GM18873 (cell line): ENCODE data around the gene CCR3.

Experiments used
- ATAC-seq: cut with Tn5 transposase; IDR thresholded peaks from one replicate; pipeline ENCODE4 v1.9.1; 2021; ENCODE audit warnings: mild to moderate bottlenecking, moderate library complexity, moderate number of reproducible peaks; ENCODE audit not compliant: unreplicated experiment, low FRiP score

The CCR3 gene

DNA sequence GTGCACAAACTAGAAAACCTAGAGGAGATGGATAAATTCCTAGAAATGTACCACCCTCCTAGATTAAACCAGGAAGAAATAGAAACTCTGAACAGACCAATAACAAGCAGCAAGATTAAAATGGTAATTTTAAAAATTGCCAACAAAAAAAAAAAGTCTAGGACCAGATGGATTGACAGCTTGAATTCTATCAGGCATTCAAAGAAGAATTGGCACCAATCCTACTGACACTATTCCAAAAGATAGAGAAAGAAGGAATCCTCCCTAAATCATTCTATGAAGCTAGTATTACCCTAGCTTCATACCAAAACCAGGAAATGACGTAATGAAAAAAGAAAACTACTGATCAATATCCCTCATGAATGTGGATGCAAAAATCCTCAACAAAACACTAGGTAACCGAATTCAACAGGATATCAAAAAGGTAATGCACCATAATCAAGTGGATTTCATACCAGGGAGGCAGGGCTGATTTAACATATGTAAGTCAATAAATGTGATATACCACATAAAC, 24.0 kb upstream of the CCR3 start:
- ATAC-seq, result no peak

DNA sequence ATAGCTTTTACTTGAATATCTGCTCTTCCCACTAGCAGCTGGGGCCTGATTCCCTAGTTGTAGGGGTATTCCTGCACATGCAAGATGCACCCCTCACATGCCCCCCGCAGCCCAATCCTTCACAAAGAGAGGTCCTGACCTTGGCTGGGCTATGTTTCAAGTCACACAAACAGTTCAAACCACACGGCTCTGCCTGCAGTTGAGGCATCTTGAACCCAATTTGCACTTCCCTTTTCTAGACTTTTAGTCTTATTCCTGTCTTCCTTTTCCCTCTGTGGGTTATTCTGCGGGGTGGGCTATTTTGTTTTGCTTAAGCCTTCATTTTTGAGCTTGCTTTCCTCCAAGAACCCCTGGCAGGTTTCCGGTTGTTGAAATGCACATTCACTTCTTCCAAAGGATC, 20.9 kb upstream of the CCR3 start:
- no peak for ATAC-seq

GRCh38 chr3:46221938-46222337, 20.3 kb upstream of the CCR3 start:
- ATAC-seq, result no peak

DNA sequence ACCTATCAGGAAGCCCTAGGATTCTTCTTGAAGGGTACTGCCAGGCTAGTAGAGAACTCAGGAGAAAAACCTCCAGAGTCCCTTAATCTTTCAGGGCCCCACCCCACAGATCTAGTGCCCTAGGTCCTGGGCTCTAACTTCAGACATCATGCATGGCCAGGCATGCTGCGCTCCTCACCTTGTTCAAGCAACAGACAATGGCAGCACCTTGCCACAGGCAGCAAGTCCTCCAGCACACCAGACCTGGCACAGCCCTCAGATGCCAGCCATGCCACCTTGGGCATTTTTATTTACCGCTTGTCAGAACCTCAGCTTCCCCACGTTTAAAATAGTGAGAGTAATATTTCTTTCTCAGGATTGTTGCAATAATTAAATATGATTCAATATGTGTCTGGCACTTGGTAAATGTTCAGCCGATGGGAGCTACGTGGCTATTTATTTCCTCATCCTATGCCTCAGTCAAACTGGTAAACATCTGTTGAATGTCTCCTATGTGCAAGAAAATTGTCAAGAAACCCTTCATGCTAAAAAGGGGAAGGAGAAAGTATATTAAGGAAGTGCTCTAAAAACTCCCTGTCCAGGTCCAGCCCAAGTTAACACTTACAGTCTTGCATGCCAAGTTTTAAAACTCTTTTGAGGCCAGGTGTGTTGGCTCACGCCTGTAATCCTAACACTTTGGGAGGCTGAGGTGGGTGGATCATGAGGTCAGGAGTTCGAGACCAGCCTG, 19.7 kb upstream of the CCR3 start:
- no peak for ATAC-seq

- no peak for ATAC-seq
Measured at GRCh38 chr3:46228260-46229242, 13.7 kb upstream of the CCR3 start.

- no peak for ATAC-seq
Measured at GRCh38 chr3:46231323-46231722, 10.9 kb upstream of the CCR3 start.

GRCh38 chr3:46233194-46233593, 9.1 kb upstream of the CCR3 start:
- ATAC-seq, result no peak

DNA sequence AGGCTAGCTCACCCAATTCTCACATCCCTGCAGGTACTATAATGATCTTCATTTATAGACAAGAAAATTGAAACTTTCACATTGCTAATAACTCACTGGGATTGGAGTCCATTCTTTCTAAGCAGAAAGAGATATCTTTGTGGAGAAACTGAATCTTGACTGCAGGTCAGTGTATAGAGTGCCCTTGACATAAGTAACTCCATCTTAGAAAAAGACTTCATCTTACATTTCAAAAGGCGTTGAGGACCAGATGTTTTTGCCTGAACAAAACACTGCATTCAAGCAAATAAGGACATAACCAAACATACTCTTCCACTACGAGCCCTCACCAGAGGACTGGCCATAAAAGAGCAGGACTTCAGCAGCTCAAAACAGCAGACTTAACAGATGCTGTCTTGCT, 6.8 kb upstream of the CCR3 start:
- no peak for ATAC-seq

DNA sequence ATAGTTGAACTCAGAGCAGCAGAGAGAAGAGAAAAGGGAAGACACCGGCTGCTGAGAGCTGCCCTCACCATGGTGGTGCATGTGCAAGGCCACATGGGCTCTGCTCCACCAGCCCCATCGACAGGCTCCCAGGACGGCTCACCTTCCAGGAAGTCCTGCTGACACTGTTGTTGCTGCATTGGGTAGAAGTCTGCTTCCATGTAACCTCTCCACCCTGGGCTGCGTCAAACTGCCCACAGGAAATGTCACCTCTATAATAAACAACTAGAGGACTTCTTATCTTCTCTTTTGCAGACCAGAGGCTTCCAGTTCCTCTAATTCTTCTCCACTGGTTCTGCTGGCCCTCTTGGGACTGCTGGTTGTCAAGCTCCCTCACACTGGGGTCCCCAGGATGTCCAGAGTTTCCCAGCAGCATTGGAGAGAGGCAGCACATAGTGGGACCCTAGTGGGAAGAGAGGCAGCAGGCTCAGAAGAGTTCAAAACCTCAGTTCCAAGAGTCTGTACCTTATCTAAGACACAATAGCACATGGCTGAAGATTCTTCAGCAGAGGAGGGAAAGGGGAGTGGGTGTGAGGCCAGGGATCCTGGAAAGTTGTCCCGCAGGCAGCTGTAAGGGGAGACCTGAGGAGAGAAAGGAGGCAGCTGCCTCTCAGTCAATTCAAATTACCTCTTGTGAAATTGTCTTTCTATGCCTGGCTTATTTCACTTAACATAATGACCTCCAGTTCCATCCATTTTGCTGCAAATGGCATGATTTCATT, 5.8 kb upstream of the CCR3 start:
- no peak for ATAC-seq

- ATAC-seq, result no peak
Measured at GRCh38 chr3:46238386-46238785, 3.9 kb upstream of the CCR3 start.

- no peak for ATAC-seq
Measured at GRCh38 chr3:46239301-46239938, 2.8 kb upstream of the CCR3 start.

DNA sequence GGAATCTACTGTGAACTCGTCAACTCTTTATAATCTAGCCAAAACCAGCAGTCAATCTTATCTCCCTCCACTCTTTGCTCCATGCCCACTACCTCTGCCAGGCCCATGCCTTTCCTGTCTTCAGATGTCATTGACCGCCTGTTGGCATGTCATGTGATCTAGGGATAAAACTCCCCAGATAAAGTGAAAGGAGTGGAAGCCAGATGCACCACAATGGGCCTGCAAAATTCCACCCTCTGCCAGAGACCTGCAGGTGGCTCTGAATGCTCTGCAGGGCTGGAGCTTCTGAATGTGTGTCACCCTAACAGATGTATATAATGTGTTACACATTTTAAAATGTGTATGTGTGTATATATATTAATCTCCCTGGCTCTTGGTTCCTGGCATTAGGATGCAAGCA, 2.3 kb upstream of the CCR3 start:
- ATAC-seq, result no peak

DNA sequence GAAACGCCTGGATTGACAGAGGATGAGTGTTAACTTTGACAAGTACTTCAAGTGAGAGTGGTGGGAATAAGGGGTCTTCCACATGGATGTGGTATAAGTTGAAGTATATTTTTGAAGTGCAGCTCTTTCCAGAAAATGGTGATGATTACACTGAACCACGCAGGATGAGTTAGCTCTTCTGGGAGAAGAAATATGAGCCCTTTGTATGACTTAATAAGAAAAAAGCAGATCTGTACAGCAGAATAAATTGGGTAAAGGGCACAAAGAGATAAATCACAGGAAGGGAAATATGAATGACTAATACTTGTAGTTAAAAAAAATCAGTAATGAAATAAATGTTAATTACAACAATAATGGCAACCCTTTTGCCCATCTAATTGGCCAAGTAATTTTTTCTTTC, 1.3 kb downstream of the CCR3 start:
- ATAC-seq, result no peak

- no peak for ATAC-seq
Measured at GRCh38 chr3:46245146-46245545, 2.9 kb downstream of the CCR3 start.

DNA sequence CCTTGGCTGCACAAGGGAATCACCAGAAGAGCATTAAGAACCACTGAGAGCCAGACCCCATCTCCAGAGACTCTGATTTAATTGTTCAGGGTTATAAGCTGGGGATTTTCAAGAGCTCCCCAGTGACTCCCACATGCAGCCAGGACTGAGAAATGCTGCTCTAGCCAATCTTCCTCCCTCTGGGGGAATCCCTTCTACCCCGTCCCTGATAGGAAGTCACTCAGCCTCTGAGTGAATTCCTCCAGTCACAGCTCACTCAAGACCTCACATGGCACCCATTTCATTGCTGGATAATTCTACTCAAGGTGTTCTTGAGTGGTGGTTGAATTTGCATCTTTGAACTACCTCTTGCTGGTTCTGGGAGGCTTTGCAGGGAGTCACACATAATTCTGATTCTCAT, 10.7 kb downstream of the CCR3 start:
- ATAC-seq, result no peak

DNA sequence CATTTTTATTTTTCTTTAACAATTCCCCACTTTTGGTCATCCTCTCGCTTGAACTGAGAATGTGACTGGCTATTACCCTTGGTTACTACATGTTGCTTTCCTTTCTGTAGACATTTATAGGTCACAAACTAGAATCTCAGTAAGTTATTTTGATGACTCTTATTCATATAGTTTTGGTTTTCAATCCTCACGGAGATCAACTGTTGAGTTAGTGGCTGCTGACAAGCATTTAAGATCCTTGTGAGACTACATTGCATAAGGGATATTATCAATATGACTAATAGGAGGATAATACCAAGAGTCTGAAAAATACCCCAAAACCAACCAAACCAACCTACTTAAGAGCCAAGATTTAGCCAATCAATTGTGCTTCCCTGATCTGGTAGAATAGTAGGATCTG, 16.3 kb downstream of the CCR3 start:
- ATAC-seq, result no peak

DNA sequence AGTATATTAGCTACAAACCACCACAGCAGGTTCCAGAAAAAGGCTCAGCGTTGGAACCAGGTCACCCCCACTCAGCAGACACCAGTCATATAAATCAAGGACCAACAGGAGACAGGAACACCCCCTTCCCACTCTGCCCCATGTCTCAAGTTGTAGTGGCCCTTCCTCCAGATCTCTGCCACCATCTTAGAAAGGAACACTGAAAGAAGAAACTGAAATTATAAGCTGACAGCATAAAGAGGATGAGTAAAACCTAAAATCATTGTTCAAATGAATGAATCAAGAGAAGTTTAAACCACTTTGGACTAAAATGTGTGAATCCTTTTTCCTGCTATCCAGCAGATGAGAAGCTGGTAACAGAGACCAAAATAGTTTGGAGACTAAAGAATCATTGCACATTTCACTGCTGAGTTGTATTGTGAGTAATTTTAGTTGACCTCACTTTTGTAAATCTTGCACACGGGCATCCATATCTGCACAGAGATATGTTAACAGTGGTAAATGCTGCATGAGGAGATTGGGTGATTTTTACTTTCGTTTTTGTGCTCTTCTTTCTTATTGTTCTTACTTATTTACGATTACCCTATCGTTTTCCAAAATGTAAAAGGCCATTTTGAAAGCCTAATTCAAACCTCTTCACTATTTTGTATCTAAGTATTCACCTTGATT, 19.8 kb downstream of the CCR3 start:
- no peak for ATAC-seq

DNA sequence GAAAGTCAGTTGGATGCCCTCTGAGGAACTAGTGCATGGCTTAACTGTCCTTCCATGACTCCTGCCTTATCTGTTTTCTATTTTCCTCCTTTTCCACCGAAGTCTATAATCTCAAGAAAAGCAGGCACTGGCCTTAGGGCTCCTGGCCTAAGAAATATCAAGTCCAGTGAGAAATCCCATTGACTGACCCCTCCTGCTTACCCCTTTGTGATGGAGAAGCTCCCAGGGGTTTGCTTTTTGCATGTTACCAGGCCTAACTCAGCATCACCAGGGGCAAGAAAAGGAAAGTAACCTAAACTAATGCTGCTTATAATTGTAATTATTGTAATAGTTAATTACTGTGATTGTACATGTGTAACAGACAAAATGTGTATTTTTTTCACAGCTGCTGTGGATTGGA, 21.7 kb downstream of the CCR3 start:
- no peak for ATAC-seq

DNA sequence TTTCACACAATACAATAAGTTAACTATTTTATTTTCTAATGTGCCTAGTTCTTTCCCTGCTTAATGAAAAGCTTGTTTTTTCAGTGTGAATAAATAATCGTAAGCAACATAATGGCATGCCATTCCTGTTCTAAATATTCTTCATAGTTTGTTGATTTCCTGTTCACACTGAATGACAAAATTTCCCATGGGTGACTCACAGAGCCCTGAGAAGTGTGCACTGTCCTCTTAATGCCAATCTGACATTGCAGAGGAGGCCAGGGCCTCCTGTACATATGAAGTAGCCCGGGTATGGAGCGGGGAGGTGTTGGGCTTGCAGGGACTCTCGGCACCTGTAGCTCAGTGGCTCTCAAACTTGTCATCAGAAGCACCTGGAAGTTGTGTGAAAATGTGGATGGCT, 24.3 kb downstream of the CCR3 start:
- no peak for ATAC-seq

GRCh38 chr3:46269556-46269955, 27.3 kb downstream of the CCR3 start:
- no peak for ATAC-seq
